OCI-LY1 (cell line): ENCODE results near the gene ACAD8.
"Not testable (repeated sequence)": the region's sequence is repeated elsewhere in the genome, so short reads cannot be mapped to it uniquely, and the experiment has no call there.

Source experiments
- H2AFZ ChIP-seq: fragments of 200-600 bp; sonication (generic), shearing (Covaris generic); 2 replicates; pipeline ENCODE4 v1.6.0; 2014; ENCODE audit warnings: antibody characterized with exemption, mild to moderate bottlenecking, low read length
- H3F3A ChIP-seq: fragments of 200-600 bp; sonication (generic), shearing (Covaris generic); 2 replicates; pipeline ENCODE4 v1.6.0; 2014; ENCODE audit warnings: mild to moderate bottlenecking, antibody characterized with exemption, low read length, moderate library complexity; ENCODE audit not compliant: insufficient read depth
- H3K27ac ChIP-seq: fragments of 200-600 bp; sonication (generic); 2 replicates; pipeline ENCODE4 v1.5.1; 2014; ENCODE audit warnings: low read length, mixed run types, mild to moderate bottlenecking, low read depth; ENCODE audit not compliant: poor library complexity, severe bottlenecking
- H3K27me3 ChIP-seq: fragments of 200-600 bp; sonication (generic); 2 replicates; pipeline ENCODE4 v1.6.0; 2014; ENCODE audit warnings: antibody characterized with exemption, mild to moderate bottlenecking, low read length, moderate library complexity; ENCODE audit not compliant: insufficient read depth
- H3K36me3 ChIP-seq: fragments of 200-600 bp; sonication (generic); 2 replicates; pipeline ENCODE4 v1.6.1; 2014; ENCODE audit warnings: mild to moderate bottlenecking, antibody characterized with exemption, low read length, moderate library complexity, mixed read lengths; ENCODE audit not compliant: insufficient read depth
- H3K4me1 ChIP-seq: fragments of 200-600 bp; sonication (generic); 2 replicates; pipeline ENCODE4 v1.5.1; 2014; ENCODE audit warnings: mild to moderate bottlenecking, low read length, moderate library complexity; ENCODE audit not compliant: insufficient read depth, severe bottlenecking
- H3K4me2 ChIP-seq: fragments of 200-600 bp; sonication (generic), shearing (Covaris generic); 2 replicates; pipeline ENCODE4 v1.6.1; 2014; ENCODE audit warnings: low read length
- H3K4me3 ChIP-seq: fragments of 200-600 bp; sonication (generic); 2 replicates; pipeline ENCODE4 v1.5.1; 2014; ENCODE audit warnings: low read length, low read depth, mild to moderate bottlenecking, mixed read lengths; ENCODE audit not compliant: poor library complexity, severe bottlenecking
- H3K79me2 ChIP-seq: fragments of 200-600 bp; shearing (Covaris generic); 2 replicates; pipeline ENCODE4 v1.6.1; 2016; ENCODE audit warnings: mixed run types, low read length, mixed read lengths; ENCODE audit not compliant: insufficient read depth
- H3K9ac ChIP-seq: fragments of 200-600 bp; sonication (generic), shearing (Covaris generic); 2 replicates; pipeline ENCODE4 v1.6.1; 2014; ENCODE audit warnings: mild to moderate bottlenecking, low read length, mixed read lengths
- H3K9me2 ChIP-seq: fragments of 200-600 bp; sonication (generic), shearing (Covaris generic); 2 replicates; pipeline ENCODE4 v1.6.1; 2014; ENCODE audit warnings: low read depth, mild to moderate bottlenecking, low read length, mixed read lengths
- H3K9me3 ChIP-seq: fragments of 200-600 bp; shearing (Covaris generic); 2 replicates; pipeline ENCODE4 v1.6.1; 2014; ENCODE audit warnings: low read length, mixed read lengths
- H4K20me1 ChIP-seq: fragments of 200-600 bp; sonication (generic), shearing (Covaris generic); 2 replicates; pipeline ENCODE4 v1.6.0; 2016; ENCODE audit warnings: mild to moderate bottlenecking, low read length; ENCODE audit not compliant: insufficient read depth
- CTCF ChIP-seq: fragments of 200-600 bp; sonication (generic), shearing (Covaris generic); IDR thresholded peaks from 2 replicates; pipeline ENCODE4 v1.5.1; 2017; ENCODE audit warnings: mild to moderate bottlenecking, antibody characterized with exemption, low read length, moderate library complexity, mixed read lengths
- EZH2 ChIP-seq: fragments of 200-600 bp; sonication (generic), shearing (Covaris generic); IDR thresholded peaks from 2 replicates; pipeline ENCODE4 v1.8.0; 2017; ENCODE audit warnings: borderline replicate concordance, mixed run types, mild to moderate bottlenecking, antibody characterized with exemption, low read length, moderate library complexity, mixed read lengths

The ACAD8 gene

GRCh38 chr11:134254433-134255183 is 1.2 kb downstream of the ACAD8 start:
- no peak overlapping the region for H2AFZ ChIP-seq
- H3K4me2 ChIP-seq: peak overlapping the region; percentile 85
- H3F3A ChIP-seq: no peaks in the 10 kb centered on the region
- no peak overlapping the region for H3K27ac ChIP-seq
- no peaks in the 10 kb centered on the region for H3K79me2 ChIP-seq
- peaks cover 18% of the 10 kb centered on the region for H3K4me1 ChIP-seq
- H3K9ac ChIP-seq: peak overlapping the region; percentile 71
- no peaks in the 10 kb centered on the region for H3K27me3 ChIP-seq
- H3K4me3 ChIP-seq: peak overlapping the region; percentile 71
- H3K9me3 ChIP-seq: no peaks in the 10 kb centered on the region
- no peak for TF ChIP-seq EZH2
- TF ChIP-seq CTCF: no peak
- no peaks in the 10 kb centered on the region for H4K20me1 ChIP-seq
- H3K36me3 ChIP-seq: peaks cover 20% of the 10 kb centered on the region
- no peaks in the 10 kb centered on the region for H3K9me2 ChIP-seq

GRCh38 chr11:134255184-134255561 is 1.8 kb downstream of the ACAD8 start:
- H3K4me3 ChIP-seq, H2AFZ ChIP-seq, H4K20me1 ChIP-seq, H3K79me2 ChIP-seq, H3F3A ChIP-seq, H3K9me2 ChIP-seq, H3K9me3 ChIP-seq, H3K27ac ChIP-seq, H3K4me2 ChIP-seq, H3K9ac ChIP-seq, H3K27me3 ChIP-seq: not testable (repeated sequence)
- peaks cover 18% of the 10 kb centered on the region for H3K4me1 ChIP-seq
- H3K36me3 ChIP-seq: peaks cover 17% of the 10 kb centered on the region

- Histone ChIP-seq H4K20me1 (no peaks in the 10 kb centered on the region), H3K27ac (no peak overlapping the region), H3K4me2 (no peak overlapping the region), H3K4me3 (no peak overlapping the region), H3K4me1 (peaks cover 17% of the 10 kb centered on the region), H3K9me3 (no peaks in the 10 kb centered on the region), H3K36me3 (0 out of 2 replicates have a peak, but pooled peaks cover 15% of the 10 kb centered on the region), H3K27me3 (no peaks in the 10 kb centered on the region), H3K79me2 (no peaks in the 10 kb centered on the region), H3F3A (no peaks in the 10 kb centered on the region), H2AFZ (no peak overlapping the region), H3K9ac (no peak overlapping the region), H3K9me2 (no peaks in the 10 kb centered on the region)
- TF ChIP-seq EZH2 (no peak), CTCF (no peak)
These were observed 3.7 kb downstream of the ACAD8 start for GRCh38 chr11:134257101-134257500.

GRCh38 chr11:134258577-134258976 is 5.2 kb downstream of the ACAD8 start:
- no peak overlapping the region for H3K27ac ChIP-seq
- no peak overlapping the region for H2AFZ ChIP-seq
- H3K4me3 ChIP-seq: no peak overlapping the region
- H4K20me1 ChIP-seq: no peaks in the 10 kb centered on the region
- 0 out of 2 replicates have a peak, but pooled peaks cover 20% of the 10 kb centered on the region for H3K36me3 ChIP-seq
- no peaks in the 10 kb centered on the region for H3K27me3 ChIP-seq
- TF ChIP-seq CTCF (no peak), EZH2 (no peak)
- no peak overlapping the region for H3K9ac ChIP-seq
- H3F3A ChIP-seq: no peaks in the 10 kb centered on the region
- no peaks in the 10 kb centered on the region for H3K9me3 ChIP-seq
- H3K9me2 ChIP-seq: no peaks in the 10 kb centered on the region
- no peaks in the 10 kb centered on the region for H3K79me2 ChIP-seq
- no peak overlapping the region for H3K4me2 ChIP-seq
- H3K4me1 ChIP-seq: peaks cover 11% of the 10 kb centered on the region
